ENCODE results near the gene ARIH2.
"Not testable (repeated sequence)": the region's sequence is repeated elsewhere in the genome, so short reads cannot be mapped to it uniquely, and the experiment has no call there.

Gene ARIH2

GRCh38 chr3:49007771-49008528, 89.3 kb downstream of the ARIH2 start:
- Histone ChIP-seq H3K4me3 (peak overlapping the region; percentile 79), H3K36me3 (replicated peaks) (peaks cover 11% of the 10 kb centered on the region), H3K4me1 (peaks cover 13% of the 10 kb centered on the region), H3K9me3 (no peaks in the 10 kb centered on the region), H3K27me3 (ENCODE audit: low read depth) (no peaks in the 10 kb centered on the region)
- in situ Hi-C loops (cut with MboI; ENCODE audit: low sequenced_read_pairs) = no loop called here
- peak; percentile 83 to 97 for DNase-seq (ENCODE audit: low spot score in 2 of 2)

GRCh38 chr3:49008627-49009026, 90.0 kb downstream of the ARIH2 start:
- Histone ChIP-seq H3K36me3 (replicated peaks) (peaks cover 11% of the 10 kb centered on the region), H3K4me3 (peak overlapping the region; percentile 79), H3K4me1 (peaks cover 13% of the 10 kb centered on the region)
- H3K9me3 ChIP-seq; in situ Hi-C loops (cut with MboI; ENCODE audit: low sequenced_read_pairs); H3K27me3 ChIP-seq (ENCODE audit: low read depth); DNase-seq (ENCODE audit: low spot score in 2 of 2): not testable (repeated sequence)

- Histone ChIP-seq H3K4me3 (no peak overlapping the region), H3K27me3 (ENCODE audit: low read depth) (no peaks in the 10 kb centered on the region), H3K4me1 (peaks cover 13% of the 10 kb centered on the region), H3K36me3 (replicated peaks) (peaks cover 19% of the 10 kb centered on the region), H3K9me3 (no peaks in the 10 kb centered on the region)
- in situ Hi-C loops (cut with MboI; ENCODE audit: low sequenced_read_pairs) = no loop called here
- DNase-seq (ENCODE audit: low spot score in 2 of 2) = no peak
Observed at GRCh38 chr3:49009396-49009795, 90.8 kb downstream of the ARIH2 start.

GRCh38 chr3:49012441-49013017, 93.9 kb downstream of the ARIH2 start:
- in situ Hi-C loops (cut with MboI; ENCODE audit: low sequenced_read_pairs) = no loop called here

GRCh38 chr3:49013113-49013737, 94.6 kb downstream of the ARIH2 start:
- Histone ChIP-seq H3K4me1 (peaks cover 4% of the 10 kb centered on the region), H3K27me3 (ENCODE audit: low read depth) (no peaks in the 10 kb centered on the region), H3K36me3 (replicated peaks) (peaks cover 46% of the 10 kb centered on the region), H3K9me3 (no peaks in the 10 kb centered on the region), H3K4me3 (no peak overlapping the region)
- no peak for DNase-seq (ENCODE audit: low spot score in 2 of 2)
- in situ Hi-C loops (cut with MboI; ENCODE audit: low sequenced_read_pairs) = no loop called here

More at GRCh38 chr3:49012441-49013017, 93.9 kb downstream of the ARIH2 start:
- Histone ChIP-seq H3K27me3 (ENCODE audit: low read depth) (no peaks in the 10 kb centered on the region), H3K4me3 (no peak overlapping the region), H3K36me3 (replicated peaks) (peaks cover 46% of the 10 kb centered on the region), H3K4me1 (peaks cover 7% of the 10 kb centered on the region), H3K9me3 (no peaks in the 10 kb centered on the region)
- no peak for DNase-seq (ENCODE audit: low spot score in 2 of 2)

- in situ Hi-C loops (cut with MboI; ENCODE audit: low sequenced_read_pairs) = no loop called here
- Histone ChIP-seq H3K36me3 (replicated peaks) (peaks cover 46% of the 10 kb centered on the region), H3K4me1 (peaks cover 3% of the 10 kb centered on the region; the same call in 1 of the 2 replicates), H3K9me3 (no peaks in the 10 kb centered on the region), H3K4me3 (no peak overlapping the region), H3K27me3 (ENCODE audit: low read depth) (no peaks in the 10 kb centered on the region)
- DNase-seq (ENCODE audit: low spot score in 2 of 2) = peak in 1 of 2 experiments; percentile 72
Observed at GRCh38 chr3:49013738-49014660, 95.4 kb downstream of the ARIH2 start.

GRCh38 chr3:49015072-49015471, 96.4 kb downstream of the ARIH2 start:
- Histone ChIP-seq H3K4me3 (no peak overlapping the region), H3K36me3 (replicated peaks) (peaks cover 46% of the 10 kb centered on the region), H3K4me1 (peaks cover 13% of the 10 kb centered on the region), H3K27me3 (ENCODE audit: low read depth) (no peaks in the 10 kb centered on the region), H3K9me3 (no peaks in the 10 kb centered on the region)
- in situ Hi-C loops (cut with MboI; ENCODE audit: low sequenced_read_pairs) = no loop called here
- no peak for DNase-seq (ENCODE audit: low spot score in 2 of 2)

GRCh38 chr3:49015765-49016164, 97.1 kb downstream of the ARIH2 start:
- H3K36me3 ChIP-seq (replicated peaks) = peaks cover 46% of the 10 kb centered on the region
- H3K9me3 ChIP-seq = no peaks in the 10 kb centered on the region
- H3K27me3 ChIP-seq (ENCODE audit: low read depth) = no peaks in the 10 kb centered on the region
- H3K4me1 ChIP-seq = peaks cover 14% of the 10 kb centered on the region
- in situ Hi-C loops (cut with MboI; ENCODE audit: low sequenced_read_pairs) = no loop called here
- DNase-seq (ENCODE audit: low spot score in 2 of 2) = no peak
- H3K4me3 ChIP-seq = no peak overlapping the region

- peak overlapping the region; percentile 84; the same call in 1 of the 2 replicates for H3K4me3 ChIP-seq
Observed at GRCh38 chr3:49016414-49017228, 98.0 kb downstream of the ARIH2 start.

GRCh38 chr3:49017229-49017970, 98.8 kb downstream of the ARIH2 start:
- Histone ChIP-seq H3K36me3 (replicated peaks) (peaks cover 44% of the 10 kb centered on the region), H3K4me3 (peak overlapping the region; percentile 84), H3K27me3 (ENCODE audit: low read depth) (no peaks in the 10 kb centered on the region), H3K4me1 (peaks cover 14% of the 10 kb centered on the region), H3K9me3 (no peaks in the 10 kb centered on the region)
- DNase-seq (ENCODE audit: low spot score in 2 of 2) = no peak
- in situ Hi-C loops (cut with MboI; ENCODE audit: low sequenced_read_pairs) = no loop called here

More at GRCh38 chr3:49016414-49017228, 98.0 kb downstream of the ARIH2 start:
- H3K4me1 ChIP-seq = peaks cover 14% of the 10 kb centered on the region
- H3K27me3 ChIP-seq (ENCODE audit: low read depth) = no peaks in the 10 kb centered on the region
- in situ Hi-C loops (cut with MboI; ENCODE audit: low sequenced_read_pairs) = no loop called here
- no peaks in the 10 kb centered on the region for H3K9me3 ChIP-seq
- peaks cover 47% of the 10 kb centered on the region for H3K36me3 ChIP-seq (replicated peaks)
- no peak for DNase-seq (ENCODE audit: low spot score in 2 of 2)

- DNase-seq (ENCODE audit: low spot score in 2 of 2) = peak; percentile 65 to 82
- H3K4me1 ChIP-seq = peaks cover 18% of the 10 kb centered on the region
- H3K4me3 ChIP-seq = peak within 1 kb of the TSS; percentile 84
- in situ Hi-C loops (cut with MboI; ENCODE audit: low sequenced_read_pairs) = no loop called here
- H3K9me3 ChIP-seq = no peaks in the 10 kb centered on the region
- H3K36me3 ChIP-seq (replicated peaks) = peaks cover 45% of the 10 kb centered on the region
- no peaks in the 10 kb centered on the region for H3K27me3 ChIP-seq (ENCODE audit: low read depth)
Observed at GRCh38 chr3:49017971-49018706, 99.5 kb downstream of the ARIH2 start, which contains the start of gene DALRD3. Gene DALRD3 (minus strand): TSS chr3:49018580. CDS start chr3:49018564, 16 bp downstream.

GRCh38 chr3:49018707-49019006, 100.0 kb downstream of the ARIH2 start:
- H3K9me3 ChIP-seq = no peaks in the 10 kb centered on the region
- H3K27me3 ChIP-seq (ENCODE audit: low read depth) = no peaks in the 10 kb centered on the region
- H3K4me1 ChIP-seq = peaks cover 19% of the 10 kb centered on the region
- no peak for DNase-seq (ENCODE audit: low spot score in 2 of 2)
- H3K36me3 ChIP-seq (replicated peaks) = peaks cover 49% of the 10 kb centered on the region
- H3K4me3 ChIP-seq = peak overlapping the region; percentile 84
- in situ Hi-C loops (cut with MboI; ENCODE audit: low sequenced_read_pairs) = no loop called here
